HepG2 (cell line): ENCODE results near the gene PTPMT1. TPM values are rescaled to one million over a fixed set of nuclear protein-coding genes. Genes with fewer than 3 reads are reported as not detected.

Source experiments
- ATAC-seq: fragments of 200-7000 bp; cut with Tn5 transposase; 3 replicates; pipeline ENCODE4 v1.9.1; 2020; ENCODE audit warnings: mild to moderate bottlenecking, moderate library complexity
- BruUV-seq: library from RNA; stranded (reverse); fragments of 400-500 nt; replicated peaks from 2 replicates; lab custom pipeline; 2021; lab: Mats Ljungman, UMichigan
- CTCF ChIA-PET: fragments of 300-600 bp; formaldehyde crosslinking; extraction: SDS; loops from one replicate; lab custom pipeline; 2021; ENCODE audit warnings: low total read pairs, inconsistent platforms, low intra/inter-chr PET ratio; lab: Yijun Ruan, JAX
- POLR2A ChIA-PET: fragments of 350-600 bp; sonication (Branson Sonifier 250); formaldehyde crosslinking; loops from one replicate; lab custom pipeline; 2020; ENCODE audit warnings: antibody characterized with exemption, inconsistent platforms; lab: Yijun Ruan, JAX
- DNase-seq: peaks from one replicate; pipeline ENCODE4 v3.0.0-alpha.2; 2015; ENCODE audit warnings: low spot score
- FAIRE-seq: peaks from 3 replicates; lab custom pipeline; 2011; peaks lifted over from hg19 to GRCh38; lab: Jason Lieb, UNC
- H2AFZ ChIP-seq: one replicate; pipeline ENCODE4 v1.6.1; 2011; ENCODE audit warnings: low read length, inconsistent platforms
- H3K27ac ChIP-seq: fragments of 300-600 bp; 3 replicates; pipeline ENCODE4 v1.8.0; 2011; ENCODE audit warnings: mixed run types, mild to moderate bottlenecking, mixed read lengths, low read length, inconsistent platforms; ENCODE audit not compliant: insufficient read depth; ENCODE audit errors: extremely low read length
- H3K27me3 ChIP-seq, 2 experiments: fragments of 200-600 bp in 1 of 2; 2 replicates in 1 of 2; 3 replicates in 1 of 2; pipeline versions ENCODE4 v1.6.0 to v1.8.0; 2011; ENCODE audit warnings: low read length in 2 of 2, mild to moderate bottlenecking in 2 of 2, moderate library complexity in 2 of 2, inconsistent platforms in 1 of 2; ENCODE audit not compliant: insufficient read depth in 2 of 2, control insufficient read depth in 1 of 2
- H3K36me3 ChIP-seq, 2 experiments: fragments of 200-600 bp in 1 of 2; replicated peaks in 1 of 2; 2 replicates in 1 of 2; 3 replicates in 1 of 2; pipeline versions ENCODE4 v1.5.1 to v1.8.0; 2011; ENCODE audit warnings: low read length in 2 of 2, inconsistent platforms in 1 of 2; ENCODE audit not compliant: insufficient read depth in 2 of 2, control insufficient read depth in 1 of 2
- H3K4me1 ChIP-seq: 2 replicates; pipeline ENCODE4 v1.5.1; 2012; ENCODE audit warnings: low read length, inconsistent platforms; ENCODE audit not compliant: insufficient read depth
- H3K4me2 ChIP-seq: 2 replicates; pipeline ENCODE4 v1.6.0; 2011; ENCODE audit warnings: low read depth, low read length, inconsistent platforms
- H3K4me3 ChIP-seq, 3 experiments: fragments of 200-600 bp in 1 of 3; sonication (generic), shearing (Covaris generic) in 1 of 3; replicated peaks in 1 of 3; 2 replicates each; pipeline ENCODE4 v1.5.1; 2011 to 2016; ENCODE audit warnings: low read length in 3 of 3, inconsistent platforms in 2 of 3, low read depth in 2 of 3, mild to moderate bottlenecking in 2 of 3, control low read depth in 1 of 3, mixed read lengths in 1 of 3; ENCODE audit not compliant: insufficient read depth in 1 of 3
- H3K79me2 ChIP-seq: one replicate; pipeline ENCODE4 v1.6.1; 2011; ENCODE audit warnings: low read length, inconsistent platforms; ENCODE audit not compliant: insufficient read depth
- H3K9ac ChIP-seq: 2 replicates; pipeline ENCODE4 v1.6.0; 2011; ENCODE audit warnings: mild to moderate bottlenecking, low read depth, low read length, inconsistent platforms; ENCODE audit not compliant: insufficient read depth
- H3K9me3 ChIP-seq: 2 replicates; pipeline ENCODE4 v1.5.1; 2012; ENCODE audit warnings: mild to moderate bottlenecking, low read length
- H4K20me1 ChIP-seq: 2 replicates; pipeline ENCODE4 v1.6.0; 2011; ENCODE audit warnings: inconsistent platforms, mild to moderate bottlenecking, low read length, moderate library complexity; ENCODE audit not compliant: insufficient read depth
- KLF12 ChIP-seq: sonication (generic); formaldehyde crosslinking; IDR thresholded peaks from 2 replicates; pipeline ENCODE4 v1.4.0; 2020; ENCODE audit warnings: missing genetic modification reagents, borderline replicate concordance
- NCOR1 ChIP-seq: fragments of 200-600 bp; sonication (generic); IDR thresholded peaks from 2 replicates; pipeline ENCODE4 v1.7.0; 2017; ENCODE audit warnings: antibody characterized with exemption, low read length, borderline replicate concordance
- PAF1 ChIP-seq: IDR thresholded peaks from 2 replicates; pipeline ENCODE4 v1.6.1; 2016; ENCODE audit warnings: missing genetic modification reagents, missing compliant biosample characterization
- SATB2 ChIP-seq: sonication (generic); formaldehyde crosslinking; IDR thresholded peaks from 2 replicates; pipeline ENCODE4 v1.5.0; 2020; ENCODE audit warnings: missing genetic modification reagents
- ZNF670 ChIP-seq: sonication (generic); formaldehyde crosslinking; IDR thresholded peaks from 2 replicates; pipeline ENCODE4 v1.8.0; 2022; ENCODE audit warnings: mild to moderate bottlenecking, missing genetic modification reagents, borderline replicate concordance
- ZNF75D ChIP-seq: sonication (generic); formaldehyde crosslinking; IDR thresholded peaks from 2 replicates; pipeline ENCODE4 v1.8.1; 2023; ENCODE audit warnings: missing genetic modification reagents, mild to moderate bottlenecking, borderline replicate concordance
- ZNF761 ChIP-seq: sonication (generic); formaldehyde crosslinking; conservative IDR thresholded peaks from 2 replicates; pipeline ENCODE4 v1.4.0; 2020; ENCODE audit warnings: mild to moderate bottlenecking, missing genetic modification reagents
- WGBS: methylation state at CpG from one replicate; pipeline ENCODE4 v1.1.6; 2017; ENCODE audit warnings: low lambda C conversion rate; 5-methylcytosine and 5-hydroxymethylcytosine counted together
- in situ Hi-C: cut with HindIII; loops from 2 replicates; pipeline ENCODE4 v1.10.0; 2017; ENCODE audit warnings: low pct_unique_long_range_greater_than_20kb; ENCODE audit not compliant: extremely low pct_ligation_motif_present
- intact Hi-C: fragments of 100-400 bp; cut with micrococcal nuclease; formaldehyde crosslinking; loops from one replicate; pipeline ENCODE4 v1.10.0; 2022; ENCODE audit not compliant: unreplicated experiment
- polyA plus RNA-seq, 8 experiments: library from polyadenylated mRNA; depleted of rRNA in 3 of 8; stranded (reverse) in 7 of 8; unstranded in 1 of 8; fragments of >200 nt; fragmentation: Illumina TruSeq in 4 of 8; extraction: Trizol in 4 of 8; gene quantifications; 2 replicates each; pipeline versions ENCODE4 v1.2.1 to v1.2.3, GENCODE V29; 2011 to 2016; ENCODE audit warnings: low read depth in 4 of 8, missing spikeins in 1 of 8, mixed read lengths in 1 of 8; ENCODE audit not compliant: insufficient read depth in 1 of 8
- total RNA-seq, 5 experiments: library from RNA; depleted of rRNA; stranded (reverse); fragments of >200 nt; fragmentation: Illumina TruSeq; extraction: Trizol; gene quantifications; 2 replicates each; pipeline ENCODE4 v1.2.3, GENCODE V29; 2016; ENCODE audit warnings: low read depth in 1 of 5
- TF ChIP-seq, protein P1 (sequence below): sonication (generic); formaldehyde crosslinking; IDR thresholded peaks from 2 replicates; pipeline ENCODE4 v1.8.0; 2022; ENCODE audit warnings: mild to moderate bottlenecking, missing genetic modification reagents, moderate library complexity
- TF ChIP-seq, protein P2 (sequence below): conservative IDR thresholded peaks from 2 replicates; pipeline ENCODE4 v1.6.1; 2018; ENCODE audit warnings: missing genetic modification reagents
- TF ChIP-seq, protein P3 (sequence below): sonication (generic); formaldehyde crosslinking; IDR thresholded peaks from 2 replicates; pipeline ENCODE4 v1.4.0; 2020; ENCODE audit warnings: missing genetic modification reagents, borderline replicate concordance

Gene PTPMT1
- total and polyA plus RNA-seq, 2 of the 13 experiments (the other 11 are each of a cell fraction or from before 2014, with no cell fraction given), result 55.6 to 129 TPM

DNA sequence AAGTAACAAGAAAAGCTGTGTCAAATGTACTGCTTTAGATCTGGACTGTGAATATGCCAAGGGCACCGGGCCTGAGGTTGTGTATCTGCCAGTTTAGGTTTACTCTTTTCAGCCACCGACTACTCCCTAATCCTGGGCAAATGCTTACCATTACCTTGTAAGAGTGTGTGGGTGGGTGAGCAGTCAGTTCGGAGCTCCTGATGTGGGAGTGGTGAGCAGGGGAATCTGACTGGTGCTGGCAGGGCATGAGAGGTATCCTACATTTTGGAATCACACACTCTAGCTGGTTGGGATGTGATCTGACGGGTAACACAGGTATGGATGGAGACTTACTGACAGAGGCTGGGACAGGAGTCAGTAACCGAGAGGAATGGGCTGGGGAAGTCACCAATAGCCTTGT lies 18.4 kb downstream of the PTPMT1 start:
- Histone ChIP-seq H3K4me1 (peaks cover 33% of the 10 kb centered on the region), H3K27me3 (no peaks in the 10 kb centered on the region; a peak in 1 of 5 replicates)
- POLR2A ChIA-PET, result no interaction called here

More for the DNA sequence above, 18.4 kb downstream of the PTPMT1 start:
- CTCF ChIA-PET, result no interaction called here
- peaks cover 19% of the 10 kb centered on the region for H3K79me2 ChIP-seq
- in situ Hi-C loops (no loop called here), intact Hi-C loops (no loop called here)
- H3K4me2 ChIP-seq, result no peak overlapping the region
- H4K20me1 ChIP-seq, result no peaks in the 10 kb centered on the region
- H3K36me3 ChIP-seq, result peaks cover 10 to 37% of the 10 kb centered on the region in 2 experiments
- no peaks in the 10 kb centered on the region for H3K9me3 ChIP-seq
- H3K9ac ChIP-seq, result no peak overlapping the region
- no peak for DNase-seq
- no peak overlapping the region for H3K27ac ChIP-seq
- no peak for ATAC-seq
- BruUV-seq, result no TSS peak
- H2AFZ ChIP-seq, result no peak overlapping the region
- no peak for FAIRE-seq
- 95% methylated on average over 5 of the region's 5 CpGs for WGBS
- no peak overlapping the region for H3K4me3 ChIP-seq
- TF ChIP-seq, protein P1, sequence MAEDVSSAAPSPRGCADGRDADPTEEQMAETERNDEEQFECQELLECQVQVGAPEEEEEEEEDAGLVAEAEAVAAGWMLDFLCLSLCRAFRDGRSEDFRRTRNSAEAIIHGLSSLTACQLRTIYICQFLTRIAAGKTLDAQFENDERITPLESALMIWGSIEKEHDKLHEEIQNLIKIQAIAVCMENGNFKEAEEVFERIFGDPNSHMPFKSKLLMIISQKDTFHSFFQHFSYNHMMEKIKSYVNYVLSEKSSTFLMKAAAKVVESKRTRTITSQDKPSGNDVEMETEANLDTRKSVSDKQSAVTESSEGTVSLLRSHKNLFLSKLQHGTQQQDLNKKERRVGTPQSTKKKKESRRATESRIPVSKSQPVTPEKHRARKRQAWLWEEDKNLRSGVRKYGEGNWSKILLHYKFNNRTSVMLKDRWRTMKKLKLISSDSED, result no peak
- TF ChIP-seq KLF12 (CRISPR knock-in tag) (no peak), ZNF761 (CRISPR knock-in tag) (no peak), SATB2 (CRISPR knock-in tag) (no peak), NCOR1 (no peak), ZNF75D (no peak), ZNF670 (CRISPR knock-in tag) (no peak), PAF1 (CRISPR knock-in tag) (no peak)
- TF ChIP-seq, protein P2, sequence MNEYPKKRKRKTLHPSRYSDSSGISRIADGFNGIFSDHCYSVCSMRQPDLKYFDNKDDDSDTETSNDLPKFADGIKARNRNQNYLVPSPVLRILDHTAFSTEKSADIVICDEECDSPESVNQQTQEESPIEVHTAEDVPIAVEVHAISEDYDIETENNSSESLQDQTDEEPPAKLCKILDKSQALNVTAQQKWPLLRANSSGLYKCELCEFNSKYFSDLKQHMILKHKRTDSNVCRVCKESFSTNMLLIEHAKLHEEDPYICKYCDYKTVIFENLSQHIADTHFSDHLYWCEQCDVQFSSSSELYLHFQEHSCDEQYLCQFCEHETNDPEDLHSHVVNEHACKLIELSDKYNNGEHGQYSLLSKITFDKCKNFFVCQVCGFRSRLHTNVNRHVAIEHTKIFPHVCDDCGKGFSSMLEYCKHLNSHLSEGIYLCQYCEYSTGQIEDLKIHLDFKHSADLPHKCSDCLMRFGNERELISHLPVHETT (CRISPR knock-in tag), result no peak
- TF ChIP-seq, protein P3, sequence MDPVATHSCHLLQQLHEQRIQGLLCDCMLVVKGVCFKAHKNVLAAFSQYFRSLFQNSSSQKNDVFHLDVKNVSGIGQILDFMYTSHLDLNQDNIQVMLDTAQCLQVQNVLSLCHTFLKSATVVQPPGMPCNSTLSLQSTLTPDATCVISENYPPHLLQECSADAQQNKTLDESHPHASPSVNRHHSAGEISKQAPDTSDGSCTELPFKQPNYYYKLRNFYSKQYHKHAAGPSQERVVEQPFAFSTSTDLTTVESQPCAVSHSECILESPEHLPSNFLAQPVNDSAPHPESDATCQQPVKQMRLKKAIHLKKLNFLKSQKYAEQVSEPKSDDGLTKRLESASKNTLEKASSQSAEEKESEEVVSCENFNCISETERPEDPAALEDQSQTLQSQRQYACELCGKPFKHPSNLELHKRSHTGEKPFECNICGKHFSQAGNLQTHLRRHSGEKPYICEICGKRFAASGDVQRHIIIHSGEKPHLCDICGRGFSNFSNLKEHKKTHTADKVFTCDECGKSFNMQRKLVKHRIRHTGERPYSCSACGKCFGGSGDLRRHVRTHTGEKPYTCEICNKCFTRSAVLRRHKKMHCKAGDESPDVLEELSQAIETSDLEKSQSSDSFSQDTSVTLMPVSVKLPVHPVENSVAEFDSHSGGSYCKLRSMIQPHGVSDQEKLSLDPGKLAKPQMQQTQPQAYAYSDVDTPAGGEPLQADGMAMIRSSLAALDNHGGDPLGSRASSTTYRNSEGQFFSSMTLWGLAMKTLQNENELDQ (CRISPR knock-in tag), result no peak
